ENCODE data around the gene AGBL1. TPM values are rescaled to one million over a fixed set of nuclear protein-coding genes. Genes with fewer than 3 reads are reported as not detected.

Gene AGBL1
- total RNA-seq, 1 experiment from 2014 or later = not detected

GRCh38 chr15:86494475-86494874, 414.8 kb downstream of the AGBL1 start:
- H2BK20ac ChIP-seq (ENCODE audit: low read depth, low read length, poor library complexity, severe bottlenecking) = no peak overlapping the region
- no peak overlapping the region for H3K4ac ChIP-seq (ENCODE audit: low read depth, low read length)
- H3K4me2 ChIP-seq (ENCODE audit: insufficient read depth, insufficient read length, low read length) = no peak overlapping the region
- peaks cover 4 to 8% of the 10 kb centered on the region in 2 experiments; a peak in 3 of 4 replicates for H3K4me1 Mint-ChIP-seq
- no peak overlapping the region for H2BK5ac ChIP-seq (ENCODE audit: insufficient read length, low read length)
- H2BK15ac ChIP-seq (ENCODE audit: low read depth, low read length) = no peak overlapping the region
- no peak overlapping the region for H3K56ac ChIP-seq (ENCODE audit: insufficient read length, low read depth, low read length)
- peaks cover 0 to 2% of the 10 kb centered on the region in 2 experiments; a peak in 2 of 5 replicates for H3K9me3 Mint-ChIP-seq
- no peak overlapping the region for H3K27ac Mint-ChIP-seq
- H3K27me3 Mint-ChIP-seq (ENCODE audit: low read depth) = peaks cover 1% of the 10 kb centered on the region; the same call in 1 of the 2 replicates
- H3K14ac ChIP-seq (ENCODE audit: insufficient read depth, low read length) = no peak overlapping the region
- no peak overlapping the region for H2AFZ ChIP-seq (ENCODE audit: low read length)
- H4K91ac ChIP-seq (ENCODE audit: insufficient read length, low read depth, low read length) = no peak overlapping the region
- H3K23me2 ChIP-seq (ENCODE audit: insufficient read length, low read depth, low read length, poor library complexity, severe bottlenecking) = no peaks in the 10 kb centered on the region
- no peak overlapping the region for H2AK5ac ChIP-seq (ENCODE audit: insufficient read length, low read length)
- H2BK12ac ChIP-seq (ENCODE audit: insufficient read length, low read depth, low read length) = no peak overlapping the region
- no peak for TF ChIP-seq CTCF (conservative IDR thresholded peaks at IDR 0.05)
- H3K23ac ChIP-seq (ENCODE audit: insufficient read length, low read depth, low read length) = no peak overlapping the region
- no peak for DNase-seq
- H3K36me3 Mint-ChIP-seq (ENCODE audit: insufficient read depth in 1 of 3, low read depth in 3 of 3) = no peaks in the 10 kb centered on the region; a peak in 2 of 7 replicates
- H3K4me3 Mint-ChIP-seq = no peak overlapping the region
- H3K79me2 ChIP-seq (ENCODE audit: insufficient read depth, low read length) = no peaks in the 10 kb centered on the region
- no peaks in the 10 kb centered on the region for H4K20me1 ChIP-seq (ENCODE audit: control insufficient read depth, insufficient read depth, insufficient read length)
- H3K18ac ChIP-seq (ENCODE audit: insufficient read length, low read depth, low read length) = no peak overlapping the region
- H3K27ac ChIP-seq (ENCODE audit: insufficient read length, low read depth, low read length) = no peak overlapping the region
- H2BK120ac ChIP-seq (ENCODE audit: low read depth, low read length, poor library complexity, severe bottlenecking) = no peak overlapping the region
- H4K8ac ChIP-seq (replicated peaks; ENCODE audit: insufficient read length, low read depth, low read length) = no peak overlapping the region
- H3K27me3 ChIP-seq (ENCODE audit: insufficient read depth, low read length) = no peaks in the 10 kb centered on the region
- no CpG with 5 or more reads among the region's 1 CpG for WGBS (ENCODE audit: extremely low coverage, insufficient read length, low lambda C conversion rate)
- no peaks in the 10 kb centered on the region for H3K4me1 ChIP-seq (ENCODE audit: insufficient read depth, low read length)
- no peak overlapping the region for H3T11ph ChIP-seq (ENCODE audit: low read length)
- no peak overlapping the region for H3K9ac ChIP-seq (ENCODE audit: extremely low read depth, insufficient read length, low read length)
- no peaks in the 10 kb centered on the region for H3K9me3 ChIP-seq (ENCODE audit: control insufficient read depth, low read depth, low read length)
- H3K79me1 ChIP-seq (ENCODE audit: insufficient read depth, low read depth, low read length, poor library complexity, severe bottlenecking) = no peaks in the 10 kb centered on the region
- H4K5ac ChIP-seq (ENCODE audit: insufficient read length, low read depth, low read length) = no peak overlapping the region

All from H9 (cell line).